GM13976 (cell line): ENCODE results near the gene NENF.

Experiments
- DNase-seq: peaks from one replicate; pipeline ENCODE4 v3.0.0; 2012; ENCODE audit warnings: low spot score
- CTCF ChIP-seq: IDR thresholded peaks from 2 replicates; pipeline ENCODE4 v1.5.1; 2012; ENCODE audit warnings: borderline replicate concordance, mild to moderate bottlenecking; ENCODE audit not compliant: insufficient read depth; ENCODE audit errors: extremely low read depth, missing control alignments, control extremely low read depth
- in situ Hi-C: fragments of 300-500 bp; cut with MboI; formaldehyde crosslinking; loops from one replicate; pipeline ENCODE4 v1.12.0; 2022; ENCODE audit warnings: low sequenced_read_pairs, mixed read lengths, inconsistent platforms; ENCODE audit not compliant: unreplicated experiment

Gene NENF

GRCh38 chr1:212453156-212453857 lies 20.6 kb downstream of the NENF start:
- DNase-seq: no peak
- no peak for TF ChIP-seq CTCF
- in situ Hi-C loops: loop anchor here (10.0 to 25.0 kb wide), 3 partner anchors 379 to 769 kb away; no protein-coding TSS in a partner anchor

- TF ChIP-seq CTCF: no peak
- in situ Hi-C loops: loop anchor here (10.0 to 25.0 kb wide), 3 partner anchors 380 to 770 kb away; no protein-coding TSS in a partner anchor
- no peak for DNase-seq
Measured at GRCh38 chr1:212454741-212455140, 22.0 kb downstream of the NENF start.

GRCh38 chr1:212455401-212455800 lies 22.7 kb downstream of the NENF start:
- DNase-seq: no peak
- TF ChIP-seq CTCF: no peak
- in situ Hi-C loops: loop anchor here (10.0 to 25.0 kb wide), 3 partner anchors 381 to 771 kb away; no protein-coding TSS in a partner anchor

GRCh38 chr1:212455803-212456528 lies 23.2 kb downstream of the NENF start:
- DNase-seq: peak; percentile 82
- peak; percentile 89 for TF ChIP-seq CTCF
- in situ Hi-C loops: loop anchor here (10.0 to 25.0 kb wide), 3 partner anchors 381 to 771 kb away; no protein-coding TSS in a partner anchor

GRCh38 chr1:212457740-212458338 lies 25.1 kb downstream of the NENF start:
- DNase-seq: peak; percentile 69
- in situ Hi-C loops: loop anchor here (10.0 to 25.0 kb wide), 3 partner anchors 383 to 773 kb away; no protein-coding TSS in a partner anchor
- peak; percentile 63 for TF ChIP-seq CTCF

- in situ Hi-C loops: loop anchor here (10.0 to 25.0 kb wide), 3 partner anchors 384 to 774 kb away; no protein-coding TSS in a partner anchor
Measured at GRCh38 chr1:212458817-212459216, 26.1 kb downstream of the NENF start.

More at GRCh38 chr1:212458817-212459216, 26.1 kb downstream of the NENF start:
- DNase-seq: no peak
- TF ChIP-seq CTCF: no peak
